Upper lobe of right lung (tissue), 1 donor: ENCODE measurements around the gene IRAK2. TPM values are rescaled to one million over a fixed set of nuclear protein-coding genes. Genes with fewer than 3 reads are reported as not detected.

ENCODE experiments used
- ATAC-seq: fragments of 200-7000 bp; cut with Tn5 transposase; one replicate; pipeline ENCODE4 v1.9.1; 2020; ENCODE audit warnings: mild to moderate bottlenecking, moderate library complexity
- DNase-seq: peaks from one replicate; pipeline ENCODE4 v3.0.0-alpha.2; 2020
- H3K27ac ChIP-seq: fragments of 200-600 bp; one replicate; pipeline ENCODE4 v1.8.0; 2022
- H3K27me3 ChIP-seq: fragments of 200-600 bp; one replicate; pipeline ENCODE4 v1.8.0; 2022; ENCODE audit warnings: mild to moderate bottlenecking
- H3K36me3 ChIP-seq: fragments of 200-600 bp; one replicate; pipeline ENCODE4 v1.8.0; 2022
- H3K4me1 ChIP-seq: fragments of 200-600 bp; one replicate; pipeline ENCODE4 v1.8.0; 2022
- H3K4me3 ChIP-seq: fragments of 200-600 bp; one replicate; pipeline ENCODE4 v1.8.0; 2022; ENCODE audit warnings: mild to moderate bottlenecking
- H3K9me3 ChIP-seq: fragments of 200-600 bp; one replicate; pipeline ENCODE4 v1.8.0; 2022
- CTCF ChIP-seq: fragments of 200-600 bp; IDR thresholded peaks from one replicate; pipeline ENCODE4 v1.8.0; 2022; ENCODE audit warnings: antibody characterized with exemption
- intact Hi-C: fragments of 100-400 bp; cut with DNase I; formaldehyde crosslinking; loops from one replicate; pipeline ENCODE4 v1.11.0; 2022
- total RNA-seq: library from RNA; stranded (reverse); fragmentation: NEBNext Ultra II Directional; extraction: Animal tissue kit (Norgen Biotek cat#: 25700); gene quantifications from one replicate; pipeline ENCODE4 v1.2.1, GENCODE V29; 2021
- donor health status: DM: no; HTN: yes; CAD: no; lungs with severe emphysema.

Gene IRAK2
- total RNA-seq, 1 donor from 2014 or later: 5.2 TPM

DNA sequence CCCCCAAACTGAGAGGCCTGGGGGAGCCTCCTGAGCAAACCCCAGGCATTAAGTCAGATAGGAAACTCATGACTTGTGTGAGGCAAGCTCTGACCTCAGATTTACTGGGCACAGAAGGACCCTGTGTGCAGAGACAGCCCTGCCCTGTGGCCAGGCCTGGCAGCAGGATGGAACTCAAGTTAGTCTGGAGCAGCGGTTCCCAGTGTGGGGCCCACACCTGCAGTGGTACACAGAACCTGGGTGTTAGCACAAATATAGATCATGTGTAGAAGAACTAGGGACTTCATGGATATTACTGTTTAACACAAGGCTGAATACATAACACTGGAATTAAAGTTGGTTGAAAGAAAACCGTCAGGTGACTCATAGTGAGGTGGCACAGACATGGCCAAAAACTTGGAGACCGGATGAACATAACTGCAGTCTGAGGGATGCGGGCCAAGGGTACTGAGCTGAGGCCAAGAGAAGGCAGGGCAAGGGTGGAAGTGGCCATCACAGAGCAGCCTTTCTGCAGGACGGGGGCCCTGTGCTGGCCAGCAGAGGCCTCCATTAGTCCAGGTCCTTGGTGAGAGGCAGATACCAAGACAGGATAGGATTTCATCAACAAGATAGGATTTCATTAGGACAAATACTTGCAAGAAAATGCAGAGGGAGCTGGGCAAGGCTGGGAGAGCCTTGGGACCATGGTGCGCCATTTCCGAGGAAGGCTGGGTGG, 40.9 kb downstream of the IRAK2 start:
- peaks cover 14% of the 10 kb centered on the region for H3K4me1 ChIP-seq
- no peak for TF ChIP-seq CTCF
- H3K4me3 ChIP-seq: no peak overlapping the region
- H3K27ac ChIP-seq: no peak overlapping the region
- no peaks in the 10 kb centered on the region for H3K9me3 ChIP-seq
- peaks cover 9% of the 10 kb centered on the region for H3K36me3 ChIP-seq
- intact Hi-C loops: no loop called here
- DNase-seq (no peak), ATAC-seq (peak; percentile 42)
- no peaks in the 10 kb centered on the region for H3K27me3 ChIP-seq

DNA sequence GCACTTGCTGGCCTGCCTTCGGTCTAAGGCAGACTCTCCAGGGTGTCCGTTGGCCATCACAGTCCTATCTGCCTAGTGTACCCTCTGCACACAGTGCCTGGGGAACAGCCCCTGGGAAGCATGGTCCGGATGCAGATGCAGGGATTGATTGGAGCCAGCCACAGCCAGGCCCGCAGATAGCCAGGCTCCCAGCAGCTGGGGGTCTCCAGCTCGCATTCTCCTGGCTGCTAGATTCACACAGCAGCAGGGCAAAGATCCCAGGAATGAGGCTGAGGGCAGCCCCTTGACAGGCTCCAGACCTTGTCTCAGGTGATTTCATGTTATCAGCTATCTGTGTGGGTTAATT, 41.4 kb downstream of the IRAK2 start:
- peaks cover 14% of the 10 kb centered on the region for H3K4me1 ChIP-seq
- no peak for TF ChIP-seq CTCF
- peaks cover 9% of the 10 kb centered on the region for H3K36me3 ChIP-seq
- DNase-seq: no peak
- no peak for ATAC-seq
- H3K27me3 ChIP-seq: no peaks in the 10 kb centered on the region
- no peaks in the 10 kb centered on the region for H3K9me3 ChIP-seq
- H3K27ac ChIP-seq: no peak overlapping the region
- intact Hi-C loops: no loop called here
- H3K4me3 ChIP-seq: no peak overlapping the region

- intact Hi-C loops: no loop called here
These were observed 48.6 kb downstream of the IRAK2 start for GRCh38 chr3:10213156-10213792.

DNA sequence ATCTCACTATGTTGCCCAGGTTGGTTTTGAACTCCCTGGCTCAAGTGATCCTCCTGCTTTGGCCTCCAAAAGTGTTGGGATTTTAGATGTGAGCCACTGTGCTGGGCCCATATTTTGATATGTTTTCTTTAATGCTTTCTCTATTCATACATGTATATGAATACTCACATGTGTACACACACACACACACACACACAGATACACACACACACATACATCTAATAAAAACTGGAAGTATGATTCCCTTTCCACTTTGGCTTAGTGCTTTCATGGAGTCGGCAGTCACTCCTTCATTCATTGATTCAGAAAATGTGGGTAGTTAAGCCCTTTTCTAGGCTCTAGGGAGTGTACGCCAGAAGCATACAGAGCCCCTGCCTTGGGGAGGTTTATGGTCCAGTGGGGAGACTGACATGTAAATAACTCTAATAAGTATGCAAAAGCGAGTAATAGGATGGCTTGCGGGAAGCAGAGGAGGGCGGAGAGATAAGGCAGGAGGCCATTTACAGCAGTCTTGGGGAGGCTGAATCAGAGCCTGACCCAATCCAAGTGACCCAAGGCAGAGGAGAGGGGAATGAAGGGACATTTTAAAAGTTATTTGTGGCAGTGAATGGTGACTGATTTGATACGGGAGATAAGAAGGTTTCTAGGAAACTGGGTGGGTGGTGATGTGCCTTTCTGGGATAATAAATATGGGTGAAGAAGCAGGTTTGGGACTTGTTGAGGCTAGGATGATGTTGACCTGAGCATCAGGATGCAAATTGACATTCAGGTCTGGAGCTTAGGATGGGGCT, 51.1 kb downstream of the IRAK2 start:
- intact Hi-C loops: no loop called here
- Histone ChIP-seq H3K4me3 (no peak overlapping the region), H3K9me3 (no peaks in the 10 kb centered on the region), H3K36me3 (peaks cover 7% of the 10 kb centered on the region), H3K27ac (no peak overlapping the region), H3K27me3 (no peaks in the 10 kb centered on the region), H3K4me1 (peaks cover 1% of the 10 kb centered on the region)
- DNase-seq (no peak), ATAC-seq (no peak)
- no peak for TF ChIP-seq CTCF

More at GRCh38 chr3:10213156-10213792, 48.6 kb downstream of the IRAK2 start:
- H3K4me3 ChIP-seq: no peak overlapping the region
- no peak for TF ChIP-seq CTCF
- DNase-seq (no peak), ATAC-seq (no peak)
- no peak overlapping the region for H3K27ac ChIP-seq
- no peaks in the 10 kb centered on the region for H3K27me3 ChIP-seq
- H3K9me3 ChIP-seq: no peaks in the 10 kb centered on the region
- H3K4me1 ChIP-seq: no peaks in the 10 kb centered on the region
- H3K36me3 ChIP-seq: peaks cover 7% of the 10 kb centered on the region

- Histone ChIP-seq H3K4me1 (peaks cover 4% of the 10 kb centered on the region), H3K9me3 (no peaks in the 10 kb centered on the region), H3K4me3 (no peak overlapping the region), H3K36me3 (peaks cover 10% of the 10 kb centered on the region), H3K27me3 (no peaks in the 10 kb centered on the region), H3K27ac (no peak overlapping the region)
- TF ChIP-seq CTCF: no peak
- ATAC-seq: no peak
- intact Hi-C loops: no loop called here
- DNase-seq: no peak
These were observed 52.6 kb downstream of the IRAK2 start for GRCh38 chr3:10217359-10217758.
